ENCODE measurements around the gene ADGRF4.
A peak's percentile ranks its signal among the peaks of the same experiment; 100 is the strongest.

The ADGRF4 gene

GRCh38 chr6:47729457-47729856 is 31.1 kb downstream of the ADGRF4 start:
- no peak overlapping the region for H3K4me3 ChIP-seq (ENCODE audit: low read length)

GRCh38 chr6:47733879-47734558 is 35.6 kb downstream of the ADGRF4 start:
- Histone ChIP-seq H3K4me2 (ENCODE audit: low read length) (peak overlapping the region; percentile 63), H3K4me1 (ENCODE audit: low read length) (peaks cover 55% of the 10 kb centered on the region)

More at GRCh38 chr6:47729457-47729856, 31.1 kb downstream of the ADGRF4 start:
- no peak overlapping the region for H3K9ac ChIP-seq (ENCODE audit: low read length)
- H3K79me2 ChIP-seq (ENCODE audit: low read length), result no peaks in the 10 kb centered on the region
- H3K9me3 ChIP-seq (ENCODE audit: insufficient read depth, low read length), result peaks cover 15% of the 10 kb centered on the region
- H3K4me2 ChIP-seq (ENCODE audit: low read length), result no peak overlapping the region
- H3K27me3 ChIP-seq (ENCODE audit: low read depth, low read length), result no peaks in the 10 kb centered on the region
- H3K4me1 ChIP-seq (ENCODE audit: low read length), result peaks cover 45% of the 10 kb centered on the region
- peaks cover 32% of the 10 kb centered on the region for H3K36me3 ChIP-seq (replicated peaks; ENCODE audit: low read depth, low read length)
- TF ChIP-seq CTCF (IDR thresholded peaks at IDR 0.05; ENCODE audit: low read depth, low read length) (no peak), EZH2phosphoT487 (IDR thresholded peaks at IDR 0.05; ENCODE audit: low read depth) (no peak)
- no peaks in the 10 kb centered on the region for H4K20me1 ChIP-seq (ENCODE audit: insufficient read depth, low read length)
- H3K27ac ChIP-seq (ENCODE audit: low read length), result no peak overlapping the region
- H2AFZ ChIP-seq (ENCODE audit: low read depth, low read length), result no peak overlapping the region

GRCh38 chr6:47734831-47735481 is 36.6 kb downstream of the ADGRF4 start:
- Histone ChIP-seq H4K20me1 (ENCODE audit: insufficient read depth, low read length) (no peaks in the 10 kb centered on the region), H3K9me3 (ENCODE audit: insufficient read depth, low read length) (no peaks in the 10 kb centered on the region), H3K27ac (ENCODE audit: low read length) (peak overlapping the region; percentile 73), H3K4me1 (ENCODE audit: low read length) (peaks cover 65% of the 10 kb centered on the region), H3K4me3 (ENCODE audit: low read length) (peak overlapping the region; percentile 50), H3K79me2 (ENCODE audit: low read length) (no peaks in the 10 kb centered on the region), H2AFZ (ENCODE audit: low read depth, low read length) (peak overlapping the region; percentile 64), H3K36me3 (replicated peaks; ENCODE audit: low read depth, low read length) (peaks cover 3% of the 10 kb centered on the region), H3K27me3 (ENCODE audit: low read depth, low read length) (no peaks in the 10 kb centered on the region), H3K9ac (ENCODE audit: low read length) (peak overlapping the region; percentile 38), H3K4me2 (ENCODE audit: low read length) (peak overlapping the region; percentile 63)
- TF ChIP-seq CTCF (IDR thresholded peaks at IDR 0.05; ENCODE audit: low read depth, low read length) (no peak), EZH2phosphoT487 (IDR thresholded peaks at IDR 0.05; ENCODE audit: low read depth) (no peak)

More at GRCh38 chr6:47733879-47734558, 35.6 kb downstream of the ADGRF4 start:
- Histone ChIP-seq H4K20me1 (ENCODE audit: insufficient read depth, low read length) (no peaks in the 10 kb centered on the region), H3K36me3 (replicated peaks; ENCODE audit: low read depth, low read length) (peaks cover 6% of the 10 kb centered on the region), H3K4me3 (ENCODE audit: low read length) (peak overlapping the region; percentile 50), H3K9ac (ENCODE audit: low read length) (peak overlapping the region; percentile 38), H3K27me3 (ENCODE audit: low read depth, low read length) (no peaks in the 10 kb centered on the region), H3K9me3 (ENCODE audit: insufficient read depth, low read length) (no peaks in the 10 kb centered on the region), H3K79me2 (ENCODE audit: low read length) (no peaks in the 10 kb centered on the region), H2AFZ (ENCODE audit: low read depth, low read length) (peak overlapping the region; percentile 64), H3K27ac (ENCODE audit: low read length) (peak overlapping the region; percentile 73)
- TF ChIP-seq CTCF (IDR thresholded peaks at IDR 0.05; ENCODE audit: low read depth, low read length) (peak; percentile 95), EZH2phosphoT487 (IDR thresholded peaks at IDR 0.05; ENCODE audit: low read depth) (no peak)

GRCh38 chr6:47736083-47736700 is 37.8 kb downstream of the ADGRF4 start:
- no peak overlapping the region for H3K4me3 ChIP-seq (ENCODE audit: low read length)
- no peak overlapping the region for H3K27ac ChIP-seq (ENCODE audit: low read length)
- no peak overlapping the region for H3K4me2 ChIP-seq (ENCODE audit: low read length)
- H3K36me3 ChIP-seq (replicated peaks; ENCODE audit: low read depth, low read length), result no peaks in the 10 kb centered on the region
- peaks cover 70% of the 10 kb centered on the region for H3K4me1 ChIP-seq (ENCODE audit: low read length)
- H2AFZ ChIP-seq (ENCODE audit: low read depth, low read length), result no peak overlapping the region
- TF ChIP-seq CTCF (IDR thresholded peaks at IDR 0.05; ENCODE audit: low read depth, low read length) (no peak), EZH2phosphoT487 (IDR thresholded peaks at IDR 0.05; ENCODE audit: low read depth) (no peak)
- no peak overlapping the region for H3K9ac ChIP-seq (ENCODE audit: low read length)
- no peaks in the 10 kb centered on the region for H3K27me3 ChIP-seq (ENCODE audit: low read depth, low read length)
- no peaks in the 10 kb centered on the region for H3K79me2 ChIP-seq (ENCODE audit: low read length)
- no peaks in the 10 kb centered on the region for H3K9me3 ChIP-seq (ENCODE audit: insufficient read depth, low read length)
- H4K20me1 ChIP-seq (ENCODE audit: insufficient read depth, low read length), result no peaks in the 10 kb centered on the region

Data from OCI-LY3 (cell line).